ENCODE measurements around the gene SQSTM1. TPM values are rescaled to one million over a fixed set of nuclear protein-coding genes. Genes with fewer than 3 reads are reported as not detected.
A peak's percentile ranks its signal among the peaks of the same experiment; 100 is the strongest.

Gene SQSTM1
- total and polyA plus RNA-seq, 9 of the 15 experiments (the other 6 are each of a cell fraction or from before 2014, with no cell fraction given): 5.6 to 148 (median 64.0) TPM

DNA sequence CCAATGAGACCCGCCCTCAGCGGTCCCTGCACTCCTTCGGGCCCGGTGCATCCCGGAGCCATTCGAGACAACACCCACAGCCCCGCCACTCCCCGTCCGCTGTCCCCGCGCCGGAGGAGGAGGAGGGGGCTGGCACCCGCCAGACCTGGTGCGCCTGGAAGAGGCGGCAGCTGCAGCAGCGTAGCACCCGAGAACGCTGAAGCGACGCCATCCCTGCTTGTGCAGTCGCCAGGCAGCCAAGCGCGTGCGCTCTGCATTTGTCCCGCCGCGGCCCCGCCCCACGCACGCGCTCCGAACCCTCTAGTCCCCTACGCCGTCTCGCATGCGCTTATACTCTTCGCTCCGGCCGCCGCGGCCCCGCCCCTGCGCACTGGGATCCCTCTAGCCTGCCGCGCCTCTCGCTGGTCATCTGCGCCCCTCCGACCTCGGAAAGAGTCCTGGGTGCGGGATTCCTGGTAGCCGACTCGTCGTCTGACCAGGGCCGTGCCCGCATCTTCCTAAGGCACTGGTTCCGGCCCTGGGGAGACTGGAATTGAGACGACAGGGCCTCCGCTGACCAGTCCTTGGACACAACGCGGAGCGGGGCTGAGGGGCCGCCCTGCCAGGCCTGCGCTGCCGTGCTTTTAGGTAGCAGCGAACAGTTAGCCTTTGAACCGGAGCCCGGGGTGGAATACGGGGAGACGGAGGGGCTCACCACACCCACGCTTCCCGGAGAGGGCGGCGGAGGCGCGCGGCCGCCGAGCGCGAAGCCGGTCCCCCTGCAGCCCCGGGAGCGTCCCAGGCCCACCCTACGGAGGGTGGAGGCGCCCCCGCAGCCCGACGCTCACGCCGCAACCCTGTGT, 38.1 kb downstream of the SQSTM1 start, which contains the start of gene MRNIP (continued):
- TF ChIP-seq BRD4 (IDR thresholded peaks at IDR 0.05) (no peak), SAP30 (IDR thresholded peaks at IDR 0.05; ENCODE audit: borderline replicate concordance, insufficient read depth, low read depth, low read length, poor library complexity, severe bottlenecking) (peak; percentile 83), ZNF445 (CRISPR knock-in tag; IDR thresholded peaks at IDR 0.05; ENCODE audit: low read depth) (no peak), OTX1 (CRISPR knock-in tag; IDR thresholded peaks at IDR 0.05) (peak; percentile 47; the same call in 1 of the 2 replicates), RAD21 (CRISPR knock-in tag; conservative IDR thresholded peaks at IDR 0.05 in 1 of 2, IDR thresholded peaks at IDR 0.05 in 1 of 2) (peak; percentile 38 to 42; a peak in 3 of 4 replicates), ZNF239 (CRISPR knock-in tag; IDR thresholded peaks at IDR 0.05) (no peak), KDM4B (IDR thresholded peaks at IDR 0.05; ENCODE audit: borderline replicate concordance in 2 of 2, low read depth in 1 of 2) (peak in 1 of 2 experiments; percentile 80; a peak in 1 of 4 replicates), CREB1 (IDR thresholded peaks at IDR 0.05) (0 out of 2 replicates have a peak, but pooled peaks have one; percentile 7), CREB1 (CRISPR knock-in tag; IDR thresholded peaks at IDR 0.05) (peak; percentile 57; the same call in 1 of the 2 replicates), PPARD (CRISPR knock-in tag; IDR thresholded peaks at IDR 0.05) (no peak), ZNF384 (IDR thresholded peaks at IDR 0.05; ENCODE audit: low read depth, low read length) (no peak), TOE1 (IDR thresholded peaks at IDR 0.05; ENCODE audit: borderline replicate concordance) (peak; percentile 58; the same call in 1 of the 2 replicates), TOE1 (CRISPR knock-in tag; IDR thresholded peaks at IDR 0.05; ENCODE audit: borderline replicate concordance, low read depth) (0 out of 2 replicates have a peak, but pooled peaks have one; percentile 10), PCBP1 (IDR thresholded peaks at IDR 0.05; ENCODE audit: low read depth, low read length, poor library complexity, severe bottlenecking) (no peak), ZNF232 (CRISPR knock-in tag; IDR thresholded peaks at IDR 0.05) (peak; percentile 80; the same call in 1 of the 2 replicates), ATF1 (CRISPR knock-in tag; IDR thresholded peaks at IDR 0.05) (no peak), ATF1 (tag; IDR thresholded peaks at IDR 0.05) (peak; percentile 71)
- TF ChIP-seq, protein P1, sequence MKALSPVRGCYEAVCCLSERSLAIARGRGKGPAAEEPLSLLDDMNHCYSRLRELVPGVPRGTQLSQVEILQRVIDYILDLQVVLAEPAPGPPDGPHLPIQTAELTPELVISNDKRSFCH (CRISPR knock-in tag; IDR thresholded peaks at IDR 0.05): no peak
- TF ChIP-seq, protein P1 (tag; IDR thresholded peaks at IDR 0.05): 0 out of 2 replicates have a peak, but pooled peaks have one; percentile 16
- TF ChIP-seq, protein P2, sequence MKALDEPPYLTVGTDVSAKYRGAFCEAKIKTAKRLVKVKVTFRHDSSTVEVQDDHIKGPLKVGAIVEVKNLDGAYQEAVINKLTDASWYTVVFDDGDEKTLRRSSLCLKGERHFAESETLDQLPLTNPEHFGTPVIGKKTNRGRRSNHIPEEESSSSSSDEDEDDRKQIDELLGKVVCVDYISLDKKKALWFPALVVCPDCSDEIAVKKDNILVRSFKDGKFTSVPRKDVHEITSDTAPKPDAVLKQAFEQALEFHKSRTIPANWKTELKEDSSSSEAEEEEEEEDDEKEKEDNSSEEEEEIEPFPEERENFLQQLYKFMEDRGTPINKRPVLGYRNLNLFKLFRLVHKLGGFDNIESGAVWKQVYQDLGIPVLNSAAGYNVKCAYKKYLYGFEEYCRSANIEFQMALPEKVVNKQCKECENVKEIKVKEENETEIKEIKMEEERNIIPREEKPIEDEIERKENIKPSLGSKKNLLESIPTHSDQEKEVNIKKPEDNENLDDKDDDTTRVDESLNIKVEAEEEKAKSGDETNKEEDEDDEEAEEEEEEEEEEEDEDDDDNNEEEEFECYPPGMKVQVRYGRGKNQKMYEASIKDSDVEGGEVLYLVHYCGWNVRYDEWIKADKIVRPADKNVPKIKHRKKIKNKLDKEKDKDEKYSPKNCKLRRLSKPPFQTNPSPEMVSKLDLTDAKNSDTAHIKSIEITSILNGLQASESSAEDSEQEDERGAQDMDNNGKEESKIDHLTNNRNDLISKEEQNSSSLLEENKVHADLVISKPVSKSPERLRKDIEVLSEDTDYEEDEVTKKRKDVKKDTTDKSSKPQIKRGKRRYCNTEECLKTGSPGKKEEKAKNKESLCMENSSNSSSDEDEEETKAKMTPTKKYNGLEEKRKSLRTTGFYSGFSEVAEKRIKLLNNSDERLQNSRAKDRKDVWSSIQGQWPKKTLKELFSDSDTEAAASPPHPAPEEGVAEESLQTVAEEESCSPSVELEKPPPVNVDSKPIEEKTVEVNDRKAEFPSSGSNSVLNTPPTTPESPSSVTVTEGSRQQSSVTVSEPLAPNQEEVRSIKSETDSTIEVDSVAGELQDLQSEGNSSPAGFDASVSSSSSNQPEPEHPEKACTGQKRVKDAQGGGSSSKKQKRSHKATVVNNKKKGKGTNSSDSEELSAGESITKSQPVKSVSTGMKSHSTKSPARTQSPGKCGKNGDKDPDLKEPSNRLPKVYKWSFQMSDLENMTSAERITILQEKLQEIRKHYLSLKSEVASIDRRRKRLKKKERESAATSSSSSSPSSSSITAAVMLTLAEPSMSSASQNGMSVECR (CRISPR knock-in tag; IDR thresholded peaks at IDR 0.05): peak; percentile 95
- TF ChIP-seq, protein P3, sequence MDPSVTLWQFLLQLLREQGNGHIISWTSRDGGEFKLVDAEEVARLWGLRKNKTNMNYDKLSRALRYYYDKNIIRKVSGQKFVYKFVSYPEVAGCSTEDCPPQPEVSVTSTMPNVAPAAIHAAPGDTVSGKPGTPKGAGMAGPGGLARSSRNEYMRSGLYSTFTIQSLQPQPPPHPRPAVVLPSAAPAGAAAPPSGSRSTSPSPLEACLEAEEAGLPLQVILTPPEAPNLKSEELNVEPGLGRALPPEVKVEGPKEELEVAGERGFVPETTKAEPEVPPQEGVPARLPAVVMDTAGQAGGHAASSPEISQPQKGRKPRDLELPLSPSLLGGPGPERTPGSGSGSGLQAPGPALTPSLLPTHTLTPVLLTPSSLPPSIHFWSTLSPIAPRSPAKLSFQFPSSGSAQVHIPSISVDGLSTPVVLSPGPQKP (CRISPR knock-in tag; IDR thresholded peaks at IDR 0.05): no peak
- TF ChIP-seq, protein P4, sequence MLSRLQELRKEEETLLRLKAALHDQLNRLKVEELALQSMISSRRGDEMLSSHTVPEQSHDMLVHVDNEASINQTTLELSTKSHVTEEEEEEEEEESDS (CRISPR knock-in tag; IDR thresholded peaks at IDR 0.05): no peak

All from K562 (cell line).